Chondrocyte (in vitro differentiated cells): ENCODE measurements around the gene CAD. TPM values are rescaled to one million over a fixed set of nuclear protein-coding genes. Genes with fewer than 3 reads are reported as not detected.
A peak's percentile ranks its signal among the peaks of the same experiment; 100 is the strongest.

Experiments
- DNase-seq: peaks from one replicate; pipeline ENCODE4 v3.0.0; 2021; ENCODE audit warnings: mixed read lengths, low spot score
- H3K27ac Mint-ChIP-seq: one replicate; pipeline ENCODE4 v1.8.0; 2021; ENCODE audit warnings: mild to moderate bottlenecking, moderate library complexity, mixed read lengths; ENCODE audit not compliant: unreplicated experiment
- H3K27me3 Mint-ChIP-seq: 2 replicates; pipeline ENCODE4 v1.8.0; 2021; ENCODE audit warnings: low read depth, mixed read lengths
- H3K36me3 Mint-ChIP-seq: 2 replicates; pipeline ENCODE4 v1.8.0; 2021; ENCODE audit warnings: low read depth, mixed read lengths
- H3K4me1 Mint-ChIP-seq: 2 replicates; pipeline ENCODE4 v1.8.0; 2021; ENCODE audit warnings: low read depth, mild to moderate bottlenecking, mixed read lengths
- H3K4me3 Mint-ChIP-seq: one replicate; pipeline ENCODE4 v1.8.0; 2021; ENCODE audit warnings: mild to moderate bottlenecking, moderate library complexity, mixed read lengths; ENCODE audit not compliant: unreplicated experiment
- H3K9me3 Mint-ChIP-seq: 2 replicates; pipeline ENCODE4 v1.8.0; 2021; ENCODE audit warnings: low read depth, mixed read lengths
- total RNA-seq: library from RNA; stranded (reverse); gene quantifications from 3 replicates; pipeline ENCODE4 v1.2.1, GENCODE V29; 2021
- TF ChIP-seq, protein P1 (sequence below): fragments of 200-600 bp; sonication (generic); IDR thresholded peaks from 2 replicates; pipeline ENCODE4 v1.5.0; 2021; ENCODE audit warnings: antibody characterized with exemption, mild to moderate bottlenecking, moderate library complexity

CAD gene
- total RNA-seq, 1 donor from 2014 or later, result 55.0 TPM

DNA sequence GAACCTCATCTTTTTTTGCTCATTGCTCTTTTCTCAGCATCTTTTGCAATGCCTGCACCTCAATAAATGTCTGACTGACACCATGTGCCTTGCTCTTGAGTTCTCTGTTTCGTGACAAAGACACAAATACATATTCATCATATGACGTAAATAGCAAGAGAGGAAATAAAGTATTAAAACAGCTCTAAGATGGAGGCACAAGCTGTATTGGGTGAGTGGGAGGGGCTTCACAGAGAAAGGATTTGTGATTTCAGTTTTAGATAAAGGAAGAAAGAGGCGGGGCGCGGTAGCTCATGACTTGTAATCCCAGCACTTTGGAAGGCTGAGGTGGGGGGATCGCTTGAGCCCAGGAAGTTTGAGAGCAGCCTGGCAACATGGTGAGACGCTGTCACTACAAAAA, 2.9 kb downstream of the CAD start:
- DNase-seq, result peak; percentile 26
- Mint-ChIP-seq H3K4me3 (no peak overlapping the region), H3K9me3 (no peaks in the 10 kb centered on the region), H3K27me3 (no peaks in the 10 kb centered on the region), H3K4me1 (peaks cover 23% of the 10 kb centered on the region), H3K27ac (no peak overlapping the region), H3K36me3 (peaks cover 29% of the 10 kb centered on the region)
- TF ChIP-seq, protein P1, sequence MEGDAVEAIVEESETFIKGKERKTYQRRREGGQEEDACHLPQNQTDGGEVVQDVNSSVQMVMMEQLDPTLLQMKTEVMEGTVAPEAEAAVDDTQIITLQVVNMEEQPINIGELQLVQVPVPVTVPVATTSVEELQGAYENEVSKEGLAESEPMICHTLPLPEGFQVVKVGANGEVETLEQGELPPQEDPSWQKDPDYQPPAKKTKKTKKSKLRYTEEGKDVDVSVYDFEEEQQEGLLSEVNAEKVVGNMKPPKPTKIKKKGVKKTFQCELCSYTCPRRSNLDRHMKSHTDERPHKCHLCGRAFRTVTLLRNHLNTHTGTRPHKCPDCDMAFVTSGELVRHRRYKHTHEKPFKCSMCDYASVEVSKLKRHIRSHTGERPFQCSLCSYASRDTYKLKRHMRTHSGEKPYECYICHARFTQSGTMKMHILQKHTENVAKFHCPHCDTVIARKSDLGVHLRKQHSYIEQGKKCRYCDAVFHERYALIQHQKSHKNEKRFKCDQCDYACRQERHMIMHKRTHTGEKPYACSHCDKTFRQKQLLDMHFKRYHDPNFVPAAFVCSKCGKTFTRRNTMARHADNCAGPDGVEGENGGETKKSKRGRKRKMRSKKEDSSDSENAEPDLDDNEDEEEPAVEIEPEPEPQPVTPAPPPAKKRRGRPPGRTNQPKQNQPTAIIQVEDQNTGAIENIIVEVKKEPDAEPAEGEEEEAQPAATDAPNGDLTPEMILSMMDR, result no peak

- Mint-ChIP-seq H3K27me3 (no peaks in the 10 kb centered on the region), H3K4me3 (no peak overlapping the region), H3K9me3 (no peaks in the 10 kb centered on the region), H3K4me1 (peaks cover 23% of the 10 kb centered on the region), H3K27ac (peak overlapping the region; percentile 17), H3K36me3 (peaks cover 33% of the 10 kb centered on the region)
- DNase-seq, result peak; percentile 51
- TF ChIP-seq, protein P1, result no peak
Observed at GRCh38 chr2:27221166-27221565, 4.0 kb downstream of the CAD start.

GRCh38 chr2:27222407-27222806, 5.2 kb downstream of the CAD start:
- H3K36me3 Mint-ChIP-seq, result peaks cover 42% of the 10 kb centered on the region
- no peaks in the 10 kb centered on the region for H3K27me3 Mint-ChIP-seq

DNA sequence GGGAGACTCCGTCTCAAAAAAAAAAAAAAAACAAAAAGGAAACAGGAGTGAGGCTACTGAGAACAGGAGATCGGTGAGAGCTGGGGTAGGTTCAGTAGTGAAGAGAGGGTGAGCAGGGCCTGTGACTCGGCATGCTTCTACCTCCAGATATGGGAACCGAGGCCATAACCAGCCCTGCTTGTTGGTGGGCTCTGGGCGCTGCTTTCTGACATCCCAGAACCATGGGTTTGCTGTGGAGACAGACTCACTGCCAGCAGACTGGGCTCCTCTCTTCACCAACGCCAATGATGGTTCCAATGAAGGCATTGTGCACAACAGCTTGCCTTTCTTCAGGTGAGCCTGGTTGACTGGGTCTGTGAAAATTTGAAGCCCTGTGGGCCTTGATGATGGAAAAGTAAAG, 6.2 kb downstream of the CAD start:
- Mint-ChIP-seq H3K27ac (no peak overlapping the region), H3K27me3 (no peaks in the 10 kb centered on the region), H3K4me1 (peaks cover 5% of the 10 kb centered on the region), H3K36me3 (peaks cover 44% of the 10 kb centered on the region), H3K4me3 (no peak overlapping the region), H3K9me3 (no peaks in the 10 kb centered on the region)
- TF ChIP-seq, protein P1, result no peak
- DNase-seq, result peak; percentile 36

More at GRCh38 chr2:27222407-27222806, 5.2 kb downstream of the CAD start:
- H3K9me3 Mint-ChIP-seq, result no peaks in the 10 kb centered on the region
- no peak overlapping the region for H3K27ac Mint-ChIP-seq
- no peak overlapping the region for H3K4me3 Mint-ChIP-seq
- peaks cover 14% of the 10 kb centered on the region for H3K4me1 Mint-ChIP-seq
- TF ChIP-seq, protein P1, result no peak
- peak; percentile 37 for DNase-seq

GRCh38 chr2:27225526-27225925, 8.4 kb downstream of the CAD start:
- no peak overlapping the region for H3K27ac Mint-ChIP-seq
- H3K9me3 Mint-ChIP-seq, result no peaks in the 10 kb centered on the region
- H3K4me3 Mint-ChIP-seq, result no peak overlapping the region
- peaks cover 41% of the 10 kb centered on the region for H3K36me3 Mint-ChIP-seq
- H3K27me3 Mint-ChIP-seq, result no peaks in the 10 kb centered on the region
- DNase-seq, result peak; percentile 66
- H3K4me1 Mint-ChIP-seq, result no peaks in the 10 kb centered on the region
- TF ChIP-seq, protein P1, result no peak
